ENCODE data around the gene C11orf52. TPM values are rescaled to one million over a fixed set of nuclear protein-coding genes. Genes with fewer than 3 reads are reported as not detected.
"Not testable (repeated sequence)": the region's sequence is repeated elsewhere in the genome, so short reads cannot be mapped to it uniquely, and the experiment has no call there.

Gene C11orf52
- total RNA-seq, 2 experiments from 2014 or later, result 0.27 TPM; not detected in 1

DNA sequence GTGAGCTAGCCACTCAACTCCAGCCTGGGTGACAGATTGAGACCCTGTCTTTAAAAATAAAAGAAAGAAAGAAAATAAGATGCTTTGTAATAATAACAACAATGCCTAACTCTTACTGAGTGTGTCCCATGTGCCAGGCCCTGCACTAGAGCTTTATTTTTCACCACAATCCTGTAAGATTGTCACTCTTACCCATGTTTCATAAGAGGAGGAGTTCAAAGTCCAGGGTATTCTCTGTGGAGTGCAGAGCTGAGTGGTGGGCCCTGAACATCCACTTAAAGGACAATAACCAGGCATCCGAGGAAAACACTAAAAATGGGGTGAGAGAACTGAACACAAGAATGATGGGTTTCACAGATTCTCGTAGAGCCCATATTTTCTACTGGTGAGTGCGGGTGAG is 925 bp upstream of the C11orf52 start:
- H3K27ac Mint-ChIP-seq, result no peak overlapping the region

DNA sequence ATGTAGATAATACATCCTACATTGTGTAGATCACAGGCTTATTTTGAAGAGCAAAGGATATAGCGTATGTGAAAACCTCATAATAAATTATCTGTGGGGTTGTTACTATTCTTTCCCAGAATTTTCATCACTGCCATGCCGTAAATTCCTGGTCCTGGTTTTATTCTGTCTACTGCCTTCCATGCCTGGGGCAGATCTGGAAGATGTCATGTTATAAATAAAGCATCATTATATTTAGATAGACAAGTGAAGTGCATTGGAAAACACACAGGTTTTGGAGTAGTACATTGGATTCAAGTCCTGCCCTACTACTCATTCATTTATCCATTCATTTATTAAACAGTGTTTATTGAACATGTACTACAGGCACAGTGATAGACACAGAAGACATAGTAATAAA is 2.2 kb downstream of the C11orf52 start:
- Mint-ChIP-seq H3K4me3 (no peak overlapping the region), H3K27me3 (peaks cover 22% of the 10 kb centered on the region), H3K36me3 (ENCODE audit: low read depth) (no peaks in the 10 kb centered on the region), H3K27ac (no peak overlapping the region), H3K4me1 (peaks cover 5% of the 10 kb centered on the region), H3K9me3 (no peaks in the 10 kb centered on the region)
- CTCF ChIA-PET, result interaction anchor here (0.7 kb wide), 1 partner anchor 29 kb away, joined by 4 read pairs; no protein-coding TSS in a partner anchor
- DNase-seq, result no peak
- POLR2A ChIA-PET, result no interaction called here

More for the DNA sequence above, 925 bp upstream of the C11orf52 start:
- CTCF ChIA-PET, result interaction anchor here (0.6 to 2.0 kb wide), 3 partner anchors 8 to 31 kb away, joined by 3 to 8 read pairs (median 4); no protein-coding TSS in a partner anchor
- Mint-ChIP-seq H3K27me3 (peaks cover 33% of the 10 kb centered on the region), H3K9me3 (no peaks in the 10 kb centered on the region), H3K4me1 (no peaks in the 10 kb centered on the region), H3K36me3 (ENCODE audit: low read depth) (no peaks in the 10 kb centered on the region), H3K4me3 (no peak overlapping the region)
- no peak for DNase-seq
- POLR2A ChIA-PET, result no interaction called here

DNA sequence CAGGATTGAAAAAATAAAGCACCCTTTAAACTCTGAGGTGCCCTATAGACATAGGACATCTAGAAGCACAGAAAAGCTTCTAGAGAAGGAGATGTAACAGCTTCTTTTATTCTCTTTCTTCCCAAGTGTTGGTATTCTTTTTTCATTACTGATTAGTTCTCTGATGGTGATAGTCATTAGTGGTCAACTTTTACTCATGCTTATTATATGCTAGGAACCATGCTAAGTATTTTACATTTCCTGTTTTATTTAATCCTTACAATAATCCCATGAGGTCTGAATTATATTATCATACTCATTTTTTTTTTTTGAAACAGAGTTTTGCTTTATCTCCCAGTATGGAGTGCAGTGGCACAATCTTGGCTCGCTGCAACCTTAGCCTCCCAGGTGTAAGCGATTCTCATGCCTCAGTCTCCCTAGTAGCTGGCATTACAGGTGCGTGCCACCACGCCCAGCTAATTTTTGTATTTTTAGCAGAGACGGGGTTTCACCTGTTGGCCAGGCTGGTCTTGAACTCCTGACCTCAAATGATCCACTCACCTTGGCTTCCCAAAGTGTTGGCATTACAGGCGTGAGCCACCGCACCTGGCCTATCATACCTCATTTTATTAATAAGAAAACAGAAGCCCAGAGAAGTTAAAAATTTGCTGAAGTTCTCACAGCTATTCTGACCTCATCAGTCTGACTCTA is 3.0 kb downstream of the C11orf52 start:
- ChIA-PET CTCF (interaction anchor here (0.7 kb wide), 1 partner anchor 29 kb away, joined by 4 read pairs; no protein-coding TSS in a partner anchor), POLR2A (no interaction called here)
- peaks cover 14% of the 10 kb centered on the region for H3K27me3 Mint-ChIP-seq
- no peak overlapping the region for H3K4me3 Mint-ChIP-seq
- DNase-seq, result no peak
- H3K36me3 Mint-ChIP-seq (ENCODE audit: low read depth), result no peaks in the 10 kb centered on the region
- H3K9me3 Mint-ChIP-seq, result no peaks in the 10 kb centered on the region
- peaks cover 12% of the 10 kb centered on the region for H3K4me1 Mint-ChIP-seq
- H3K27ac Mint-ChIP-seq, result no peak overlapping the region

DNA sequence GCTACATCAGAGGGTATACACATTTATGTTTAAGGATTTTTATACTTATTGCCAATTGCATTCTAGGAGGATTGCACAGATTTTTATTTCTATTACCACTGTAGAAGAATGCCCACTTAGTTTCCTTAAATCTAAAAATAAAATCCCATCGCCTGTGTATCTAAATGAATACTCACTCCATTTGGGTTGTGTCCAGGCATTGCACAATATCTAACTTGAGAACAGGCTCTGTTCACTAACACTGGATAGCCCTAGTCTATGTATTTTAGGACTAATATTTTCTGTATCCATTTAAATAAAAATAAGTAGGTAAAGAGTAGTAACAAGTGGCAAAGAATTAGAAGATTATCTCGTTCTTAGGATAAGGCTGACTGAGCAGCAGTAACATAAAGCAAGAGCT is 4.1 kb downstream of the C11orf52 start:
- H3K27ac Mint-ChIP-seq, result no peak overlapping the region
- no peak for DNase-seq
- peaks cover 13% of the 10 kb centered on the region for H3K27me3 Mint-ChIP-seq
- ChIA-PET CTCF (interaction anchor here (0.5 kb wide), 1 partner anchor 304 kb away, joined by 3 read pairs; no protein-coding TSS in a partner anchor), POLR2A (no interaction called here)
- no peaks in the 10 kb centered on the region for H3K36me3 Mint-ChIP-seq (ENCODE audit: low read depth)
- H3K4me3 Mint-ChIP-seq, result no peak overlapping the region
- no peaks in the 10 kb centered on the region for H3K9me3 Mint-ChIP-seq
- peaks cover 20% of the 10 kb centered on the region for H3K4me1 Mint-ChIP-seq

DNA sequence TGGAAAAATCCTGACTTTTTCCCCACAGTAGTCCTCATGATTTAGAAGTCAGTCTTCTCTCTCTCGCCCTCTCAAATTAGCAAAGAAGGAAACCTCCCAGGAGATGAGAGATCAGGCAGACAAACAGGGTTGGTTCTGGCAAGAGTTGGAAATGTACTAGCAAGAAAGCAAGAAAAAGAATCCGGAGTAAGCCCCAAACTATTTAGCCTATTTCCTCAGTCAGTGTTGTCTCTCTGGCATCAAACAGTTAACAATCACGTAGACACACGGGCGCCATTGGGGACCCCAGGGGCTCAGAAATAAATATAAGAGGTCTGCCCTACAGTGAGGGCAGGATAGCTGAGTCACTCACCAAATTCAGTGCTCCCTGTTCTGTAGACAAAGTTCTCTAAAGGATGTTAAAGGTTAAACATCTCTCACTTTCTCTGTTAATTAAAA is 4.7 kb downstream of the C11orf52 start:
- POLR2A ChIA-PET, result no interaction called here
- CTCF ChIA-PET, result interaction anchor here (0.5 kb wide), 1 partner anchor 304 kb away, joined by 3 read pairs; no protein-coding TSS in a partner anchor
- Mint-ChIP-seq H3K4me3 (no peak overlapping the region), H3K9me3 (no peaks in the 10 kb centered on the region), H3K4me1 (peaks cover 20% of the 10 kb centered on the region), H3K36me3 (ENCODE audit: low read depth) (no peaks in the 10 kb centered on the region), H3K27me3 (peaks cover 13% of the 10 kb centered on the region), H3K27ac (no peak overlapping the region)
- DNase-seq, result no peak

DNA sequence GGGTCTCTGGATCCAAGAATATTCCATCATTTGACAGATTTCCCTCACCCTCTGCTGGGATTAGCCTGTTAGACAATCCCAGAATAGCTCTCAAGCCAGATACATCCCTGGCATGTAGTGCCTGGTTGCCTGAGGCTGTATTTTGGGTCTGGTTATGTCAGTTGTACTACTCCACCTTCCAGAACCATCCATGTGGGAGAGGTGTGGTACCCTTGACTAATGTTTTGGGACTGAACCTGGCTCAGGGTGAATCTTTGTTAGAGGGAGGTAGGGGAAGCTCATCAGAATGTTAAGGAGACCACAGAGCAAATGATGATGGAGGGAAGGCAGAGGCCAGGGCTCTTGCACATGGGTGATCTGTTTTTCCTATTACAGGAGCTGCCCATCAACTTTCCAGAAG is 5.2 kb downstream of the C11orf52 start:
- Mint-ChIP-seq H3K4me1 (peaks cover 20% of the 10 kb centered on the region), H3K36me3 (ENCODE audit: low read depth) (no peaks in the 10 kb centered on the region), H3K4me3 (no peak overlapping the region), H3K27ac (no peak overlapping the region), H3K27me3 (peaks cover 13% of the 10 kb centered on the region), H3K9me3 (no peaks in the 10 kb centered on the region)
- DNase-seq, result no peak
- ChIA-PET CTCF (interaction anchor here (0.6 to 1.3 kb wide), 2 partner anchors 8 to 12 kb away, joined by 3 read pairs; no protein-coding TSS in a partner anchor), POLR2A (no interaction called here)

DNA sequence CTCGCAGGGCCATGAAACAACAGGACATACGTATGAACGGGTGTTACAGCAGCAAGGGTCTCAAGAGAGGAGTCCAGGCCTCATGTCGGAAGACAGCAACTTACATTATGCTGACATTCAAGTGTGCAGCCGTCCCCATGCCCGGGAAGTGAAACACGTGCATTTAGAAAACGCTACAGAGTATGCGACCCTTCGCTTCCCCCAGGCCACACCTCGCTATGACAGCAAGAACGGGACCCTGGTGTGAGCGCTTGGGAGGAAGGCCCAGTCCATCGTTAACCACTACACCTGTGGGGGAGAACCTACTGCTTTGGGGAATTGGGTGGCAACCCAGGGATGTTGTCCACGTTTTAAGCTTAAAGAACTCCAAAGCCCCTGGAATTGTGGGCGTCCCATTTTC is 7.2 kb downstream of the C11orf52 start:
- no peaks in the 10 kb centered on the region for H3K36me3 Mint-ChIP-seq (ENCODE audit: low read depth)
- H3K4me3 Mint-ChIP-seq, result peak overlapping the region; percentile 25
- H3K27ac Mint-ChIP-seq, result peak overlapping the region; percentile 92
- peaks cover 11% of the 10 kb centered on the region for H3K27me3 Mint-ChIP-seq
- DNase-seq, result no peak
- no peaks in the 10 kb centered on the region for H3K9me3 Mint-ChIP-seq
- ChIA-PET CTCF (interaction anchor here (0.6 to 2.1 kb wide), 13 partner anchors 7 to 250 kb away, joined by 3 to 8 read pairs (median 3); partner anchors contain the start of genes BCO2, C11orf52 and DIXDC1), POLR2A (no interaction called here)
- H3K4me1 Mint-ChIP-seq, result peaks cover 20% of the 10 kb centered on the region

DNA sequence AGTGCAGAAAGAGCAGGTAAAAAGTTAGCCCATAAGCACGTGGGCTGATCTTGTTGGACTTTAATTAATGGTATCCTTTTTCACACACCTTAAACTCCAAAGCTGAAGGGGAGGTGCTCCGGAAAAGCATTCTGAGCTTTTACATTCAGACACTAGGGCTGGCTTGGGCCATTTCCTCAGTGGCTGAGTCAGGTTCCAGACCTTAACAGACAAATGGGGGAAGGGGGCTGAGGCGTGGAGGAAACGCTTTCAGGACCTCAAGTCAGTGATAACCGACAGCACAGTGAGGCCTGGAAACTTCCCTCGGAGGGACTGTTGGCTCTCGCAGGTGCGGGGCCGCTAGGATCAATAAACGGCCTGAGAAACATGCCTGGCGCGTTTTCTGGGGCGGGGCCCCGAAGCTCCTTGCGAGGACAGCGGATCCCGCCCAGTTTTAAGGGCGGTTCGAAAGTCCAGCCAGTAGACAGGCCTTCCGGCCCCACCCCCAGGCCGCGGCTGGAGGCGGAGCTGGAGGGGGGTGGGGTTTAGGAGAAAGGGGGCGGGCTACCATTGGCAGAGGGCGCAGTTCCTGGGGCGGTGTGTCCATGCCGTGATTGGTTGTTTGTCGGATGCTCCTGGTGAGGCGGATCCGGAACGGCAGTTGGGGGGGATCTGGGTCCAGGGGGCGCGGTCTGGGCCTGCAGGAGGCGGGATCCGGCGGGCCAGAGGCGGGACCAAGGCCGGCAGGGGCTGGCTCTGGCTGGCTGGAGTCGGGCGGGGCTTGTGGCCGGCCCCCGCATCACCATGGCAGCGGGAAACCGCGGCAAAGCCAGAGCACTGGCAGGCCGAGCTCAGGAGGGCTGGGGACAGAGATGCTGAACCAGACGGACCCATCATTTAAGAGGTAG is 8.0 kb downstream of the C11orf52 start:
- Mint-ChIP-seq H3K9me3 (no peaks in the 10 kb centered on the region), H3K4me3 (peak overlapping the region; percentile 82), H3K27ac (peak overlapping the region; percentile 92), H3K4me1 (peaks cover 20% of the 10 kb centered on the region), H3K27me3 (peaks cover 8% of the 10 kb centered on the region), H3K36me3 (ENCODE audit: low read depth) (no peaks in the 10 kb centered on the region)
- ChIA-PET CTCF (interaction anchor here (0.6 to 2.1 kb wide), 19 partner anchors 8 to 360 kb away, joined by 3 to 9 read pairs (median 3); partner anchors contain the start of genes BCO2, C11orf52 and DIXDC1), POLR2A (no interaction called here)
- DNase-seq, result peak; percentile 95

DNA sequence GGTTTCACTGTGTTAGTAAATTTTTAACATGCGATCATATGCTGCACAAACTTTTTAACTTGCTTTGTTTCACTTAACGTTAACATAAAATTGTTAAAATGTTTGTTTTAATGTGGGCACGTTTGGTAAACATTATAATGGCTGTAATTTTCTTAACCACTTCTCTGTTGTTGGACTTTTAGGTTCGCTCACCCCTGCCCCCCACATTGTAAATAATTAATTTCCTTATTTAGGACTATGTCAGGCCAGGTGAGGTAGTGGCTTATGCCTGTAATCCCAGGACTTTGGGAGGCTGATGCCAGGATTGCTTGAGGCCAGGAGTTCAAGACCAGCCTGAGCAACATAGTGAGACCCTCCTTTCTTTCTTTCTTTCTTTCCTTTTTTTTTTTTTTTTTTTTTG is 11.8 kb downstream of the C11orf52 start:
- no peak for DNase-seq
- no peaks in the 10 kb centered on the region for H3K27me3 Mint-ChIP-seq
- CTCF ChIA-PET, result interaction anchor here (1.0 to 2.4 kb wide), 3 partner anchors 11 to 350 kb away, joined by 3 to 12 read pairs (median 3); no protein-coding TSS in a partner anchor
- no peaks in the 10 kb centered on the region for H3K36me3 Mint-ChIP-seq (ENCODE audit: low read depth)
- H3K4me1 Mint-ChIP-seq, result peaks cover 28% of the 10 kb centered on the region
- POLR2A ChIA-PET, result interaction anchor here (0.6 kb wide), 1 partner anchor 8 kb away, joined by 5 read pairs; no protein-coding TSS in a partner anchor
- no peaks in the 10 kb centered on the region for H3K9me3 Mint-ChIP-seq
- H3K4me3 Mint-ChIP-seq, result no peak overlapping the region
- H3K27ac Mint-ChIP-seq, result no peak overlapping the region

DNA sequence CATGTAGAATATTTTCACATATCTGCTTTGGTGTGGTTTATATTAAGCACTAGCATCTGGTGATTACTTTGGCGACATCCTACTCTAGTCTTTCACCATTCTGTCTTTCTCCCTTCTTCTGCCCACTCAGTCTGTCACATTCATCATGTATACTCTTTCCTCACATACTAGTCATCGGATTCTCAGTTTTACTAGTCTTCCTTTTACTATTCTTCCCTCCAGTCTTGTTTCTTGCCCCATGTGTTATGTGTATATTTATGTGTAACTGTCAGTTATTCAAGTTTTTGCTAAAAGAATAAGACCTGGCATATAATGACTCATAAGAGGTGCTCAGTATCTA is 13.9 kb downstream of the C11orf52 start:
- H3K9me3 Mint-ChIP-seq, result no peaks in the 10 kb centered on the region
- H3K27me3 Mint-ChIP-seq, result no peaks in the 10 kb centered on the region
- DNase-seq, result no peak
- H3K4me3 Mint-ChIP-seq, result no peak overlapping the region
- no peak overlapping the region for H3K27ac Mint-ChIP-seq
- peaks cover 27% of the 10 kb centered on the region for H3K4me1 Mint-ChIP-seq
- ChIA-PET POLR2A (no interaction called here), CTCF (interaction anchor here (0.7 to 2.4 kb wide), 7 partner anchors 9 to 153 kb away, joined by 3 to 12 read pairs (median 7); partner anchors contain the start of gene C11orf52)
- no peaks in the 10 kb centered on the region for H3K36me3 Mint-ChIP-seq (ENCODE audit: low read depth)

DNA sequence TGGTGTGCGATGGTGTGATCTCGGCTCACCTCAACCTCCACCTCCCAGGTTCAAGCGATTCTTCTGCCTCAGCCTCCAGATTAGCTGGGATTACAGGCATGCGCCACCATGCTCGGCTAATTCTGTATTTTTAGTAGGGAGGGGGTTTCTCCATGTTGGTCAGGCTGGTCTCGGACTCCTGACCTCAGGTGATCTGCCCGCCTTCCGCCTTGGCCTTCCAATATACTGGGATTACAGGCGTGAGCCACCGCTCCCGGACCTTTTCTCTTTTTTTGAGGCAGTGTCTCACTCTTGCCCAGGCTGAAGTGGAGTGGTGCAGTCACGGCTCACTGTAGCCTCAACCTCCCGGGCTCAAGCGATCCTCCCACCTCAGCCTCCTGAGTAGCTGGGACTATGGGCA is 14.5 kb downstream of the C11orf52 start:
- peaks cover 32% of the 10 kb centered on the region for H3K4me1 Mint-ChIP-seq
- H3K9me3 Mint-ChIP-seq; POLR2A ChIA-PET; H3K27me3 Mint-ChIP-seq; H3K36me3 Mint-ChIP-seq (ENCODE audit: low read depth); DNase-seq; H3K27ac Mint-ChIP-seq; H3K4me3 Mint-ChIP-seq: not testable (repeated sequence)
- CTCF ChIA-PET, result interaction anchor here (1.0 kb wide), 1 partner anchor 63 kb away, joined by 3 read pairs; no protein-coding TSS in a partner anchor

DNA sequence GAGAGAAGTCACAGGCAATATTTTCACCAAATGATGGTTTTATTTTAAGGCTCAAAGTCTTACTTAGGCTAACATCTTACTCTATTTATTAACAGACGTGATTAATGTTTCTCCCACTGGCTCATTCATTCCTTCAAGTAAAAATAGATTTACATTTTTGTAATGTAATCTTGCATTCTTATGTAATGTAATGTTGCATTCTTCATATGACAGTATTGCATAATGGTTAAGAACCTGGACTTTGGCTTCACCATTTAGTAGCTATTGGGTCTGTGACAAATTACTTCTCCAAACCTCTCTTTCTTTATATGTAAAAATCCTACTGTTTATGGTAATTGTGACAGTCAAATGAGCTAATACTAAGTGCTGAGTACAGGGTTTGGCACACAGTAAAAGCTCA is 15.2 kb downstream of the C11orf52 start:
- no peak for DNase-seq
- H3K4me1 Mint-ChIP-seq, result peaks cover 39% of the 10 kb centered on the region
- no peaks in the 10 kb centered on the region for H3K27me3 Mint-ChIP-seq
- H3K36me3 Mint-ChIP-seq (ENCODE audit: low read depth), result no peaks in the 10 kb centered on the region
- no peak overlapping the region for H3K4me3 Mint-ChIP-seq
- POLR2A ChIA-PET, result no interaction called here
- H3K27ac Mint-ChIP-seq, result no peak overlapping the region
- CTCF ChIA-PET, result interaction anchor here (0.9 to 3.0 kb wide), 4 partner anchors 9 to 63 kb away, joined by 3 to 12 read pairs (median 3); no protein-coding TSS in a partner anchor
- H3K9me3 Mint-ChIP-seq, result no peaks in the 10 kb centered on the region

All from activated CD4-positive, alpha-beta T cell treated with anti-CD3 and anti-CD28 coated beads, Interleukin-2, amount 10 ng/mL, durations not matched to agents 7 days and 5 days (primary cell).